ENCODE results near the gene ARHGAP21.
"Not testable (repeated sequence)": the region's sequence is repeated elsewhere in the genome, so short reads cannot be mapped to it uniquely, and the experiment has no call there.

Gene ARHGAP21

GRCh38 chr10:24723788-24724380 lies at the start of gene ARHGAP21:
ARHGAP21 (minus strand) TSS chr10:24723887; CDS start chr10:24721899, 1,988 bp downstream.
- no peak for FAIRE-seq

- FAIRE-seq = no peak
Measured at GRCh38 chr10:24771943-24772694, 48.4 kb upstream of the ARHGAP21 start.

GRCh38 chr10:24764991-24765390 lies 41.3 kb upstream of the ARHGAP21 start:
- not testable (repeated sequence) for FAIRE-seq

- no peak for FAIRE-seq
Measured at GRCh38 chr10:24762966-24763623, 39.4 kb upstream of the ARHGAP21 start.

- FAIRE-seq = no peak
Measured at GRCh38 chr10:24762161-24762924, 38.7 kb upstream of the ARHGAP21 start.

- no peak for FAIRE-seq
Measured at GRCh38 chr10:24759672-24760071, 36.0 kb upstream of the ARHGAP21 start.

GRCh38 chr10:24758254-24758653 lies 34.6 kb upstream of the ARHGAP21 start:
- FAIRE-seq = not testable (repeated sequence)

- FAIRE-seq = no peak
Measured at GRCh38 chr10:24756283-24756682, 32.6 kb upstream of the ARHGAP21 start.

- no peak for FAIRE-seq
Measured at GRCh38 chr10:24751716-24752115, 28.0 kb upstream of the ARHGAP21 start.

- no peak for FAIRE-seq
Measured at GRCh38 chr10:24750695-24751094, 27.0 kb upstream of the ARHGAP21 start.

GRCh38 chr10:24748214-24748613 lies 24.5 kb upstream of the ARHGAP21 start:
- FAIRE-seq = no peak

GRCh38 chr10:24744946-24745345 lies 21.3 kb upstream of the ARHGAP21 start:
- FAIRE-seq = no peak

GRCh38 chr10:24740714-24741113 lies 17.0 kb upstream of the ARHGAP21 start:
- FAIRE-seq = no peak

- no peak for FAIRE-seq
Measured at GRCh38 chr10:24737001-24737400, 13.3 kb upstream of the ARHGAP21 start.

GRCh38 chr10:24731942-24732341 lies 8.3 kb upstream of the ARHGAP21 start:
- FAIRE-seq = no peak

GRCh38 chr10:24730811-24731210 lies 7.1 kb upstream of the ARHGAP21 start:
- no peak for FAIRE-seq

- FAIRE-seq = no peak
Measured at GRCh38 chr10:24727786-24728185, 4.1 kb upstream of the ARHGAP21 start.

- FAIRE-seq = no peak
Measured at GRCh38 chr10:24726626-24727025, 2.9 kb upstream of the ARHGAP21 start.

- FAIRE-seq = not testable (repeated sequence)
Measured at GRCh38 chr10:24726029-24726428, 2.3 kb upstream of the ARHGAP21 start.

- peak; percentile 23 for FAIRE-seq
Measured at GRCh38 chr10:24724381-24725228, 918 bp upstream of the ARHGAP21 start.

GRCh38 chr10:24723386-24723787 lies 300 bp downstream of the ARHGAP21 start:
- FAIRE-seq = no peak

GRCh38 chr10:24722676-24723385 lies 856 bp downstream of the ARHGAP21 start:
- no peak for FAIRE-seq

All from TTC549 (cell line).